Naive B cell (primary cell): ENCODE data around the gene KCNH6. TPM values are rescaled to one million over a fixed set of nuclear protein-coding genes. Genes with fewer than 3 reads are reported as not detected.
A peak's percentile ranks its signal among the peaks of the same experiment; 100 is the strongest.

ENCODE experiments used
- ATAC-seq, 2 donors: fragments of 150-1000 bp; cut with Tn5 transposase; 2 replicates each; pipeline ENCODE4 v1.10.0; 2021; ENCODE audit warnings: low read depth in 2 of 2, mild to moderate bottlenecking in 2 of 2, moderate library complexity in 2 of 2
- DNase-seq: peaks from one replicate; pipeline ENCODE4 v3.0.0; 2022
- H3K27ac Mint-ChIP-seq, 6 donors: one replicate each; pipeline ENCODE4 v1.8.0; 2020 to 2022; ENCODE audit warnings: mild to moderate bottlenecking in 6 of 6, mixed read lengths in 6 of 6, moderate library complexity in 5 of 6, inconsistent platforms in 2 of 6
- H3K27me3 Mint-ChIP-seq, 3 donors: one replicate each; pipeline ENCODE4 v1.8.0; 2021 to 2022; ENCODE audit warnings: mixed read lengths in 3 of 3, mild to moderate bottlenecking in 1 of 3
- H3K36me3 Mint-ChIP-seq, 2 donors: one replicate each; pipeline ENCODE4 v1.8.0; 2020 to 2022; ENCODE audit warnings: mixed read lengths in 2 of 2, inconsistent platforms in 1 of 2, mild to moderate bottlenecking in 1 of 2
- H3K4me1 Mint-ChIP-seq, 3 donors: one replicate each; pipeline ENCODE4 v1.8.0; 2020 to 2022; ENCODE audit warnings: mixed read lengths in 3 of 3, inconsistent platforms in 1 of 3, mild to moderate bottlenecking in 1 of 3, moderate library complexity in 1 of 3
- H3K4me3 Mint-ChIP-seq, 8 donors: one replicate each; pipeline ENCODE4 v1.8.0; 2020 to 2022; ENCODE audit warnings: mild to moderate bottlenecking in 8 of 8, mixed read lengths in 8 of 8, moderate library complexity in 8 of 8, inconsistent platforms in 2 of 8
- H3K9me3 Mint-ChIP-seq, 7 donors: one replicate each; pipeline ENCODE4 v1.8.0; 2020 to 2022; ENCODE audit warnings: mixed read lengths in 7 of 7, mild to moderate bottlenecking in 5 of 7, inconsistent platforms in 2 of 7, moderate library complexity in 1 of 7
- polyA plus RNA-seq, 6 donors: library from polyadenylated mRNA; unstranded; fragments of 300-500 nt; fragmentation: Illumina TruSeq; gene quantifications; one replicate each; pipeline ENCODE4 v1.2.3, GENCODE V29; 2021; ENCODE audit warnings: low read depth in 6 of 6

The KCNH6 gene
- polyA plus RNA-seq, 6 donors from 2014 or later, result not detected

DNA sequence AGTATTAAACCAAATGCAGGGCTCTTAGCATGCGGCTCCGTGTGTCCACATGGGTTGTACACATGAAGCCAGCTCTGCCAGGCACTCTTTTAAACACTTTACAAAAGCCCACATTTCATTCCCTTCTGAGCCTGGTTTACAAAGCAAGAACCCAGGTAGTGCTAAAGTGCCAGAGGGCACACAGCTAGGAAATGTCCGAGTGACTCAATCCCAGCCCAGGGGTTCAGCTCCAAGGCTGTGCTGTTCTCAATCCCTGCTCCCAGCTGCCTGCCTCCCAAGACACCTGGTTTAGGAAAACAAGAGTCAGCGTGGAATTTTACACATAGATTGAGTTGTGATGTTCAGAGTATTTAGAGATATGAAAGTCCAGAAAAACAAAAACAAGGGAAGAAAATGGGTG is 13.8 kb downstream of the KCNH6 start:
- peaks cover 21 to 66% (median 61%) of the 10 kb centered on the region in 3 donors for H3K27me3 Mint-ChIP-seq
- peak overlapping the region in 1 of 8 donors; percentile 7 for H3K4me3 Mint-ChIP-seq
- peaks cover 7 to 12% (median 11%) of the 10 kb centered on the region in 3 donors for H3K4me1 Mint-ChIP-seq
- H3K9me3 Mint-ChIP-seq, result no peaks in the 10 kb centered on the region
- H3K27ac Mint-ChIP-seq, result no peak overlapping the region
- no peak for ATAC-seq
- no peak for DNase-seq
- H3K36me3 Mint-ChIP-seq, result no peaks in the 10 kb centered on the region

DNA sequence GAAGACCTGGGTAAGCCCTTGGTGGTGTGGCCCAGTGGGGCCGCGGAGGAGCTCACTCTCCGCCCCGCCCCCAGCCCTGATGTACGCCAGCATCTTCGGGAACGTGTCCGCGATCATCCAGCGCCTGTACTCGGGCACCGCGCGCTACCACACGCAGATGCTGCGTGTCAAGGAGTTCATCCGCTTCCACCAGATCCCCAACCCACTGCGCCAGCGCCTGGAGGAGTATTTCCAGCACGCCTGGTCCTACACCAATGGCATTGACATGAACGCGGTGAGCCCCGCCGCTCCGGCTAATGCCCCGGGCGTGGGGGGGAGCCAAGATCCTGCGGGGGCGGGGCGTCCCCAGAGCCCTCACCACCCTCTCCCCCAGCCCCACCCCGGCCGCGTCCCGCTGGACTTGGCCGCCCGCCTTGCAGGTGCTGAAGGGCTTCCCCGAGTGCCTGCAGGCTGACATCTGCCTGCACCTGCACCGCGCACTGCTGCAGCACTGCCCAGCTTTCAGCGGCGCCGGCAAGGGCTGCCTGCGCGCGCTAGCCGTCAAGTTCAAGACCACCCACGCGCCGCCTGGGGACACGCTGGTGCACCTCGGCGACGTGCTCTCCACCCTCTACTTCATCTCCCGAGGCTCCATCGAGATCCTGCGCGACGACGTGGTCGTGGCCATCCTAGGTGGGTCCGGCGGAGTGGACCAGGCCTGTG is 15.0 kb downstream of the KCNH6 start:
- peak; percentile 50 to 62 for ATAC-seq
- no peak for DNase-seq
- Mint-ChIP-seq H3K4me1 (peaks cover 7 to 12% (median 11%) of the 10 kb centered on the region in 3 donors), H3K9me3 (no peaks in the 10 kb centered on the region), H3K4me3 (peak overlapping the region in 6 of 8 donors; percentile 62 to 75 (median 68)), H3K27ac (no peak overlapping the region), H3K36me3 (no peaks in the 10 kb centered on the region), H3K27me3 (peaks cover 21 to 66% (median 61%) of the 10 kb centered on the region in 3 donors)

DNA sequence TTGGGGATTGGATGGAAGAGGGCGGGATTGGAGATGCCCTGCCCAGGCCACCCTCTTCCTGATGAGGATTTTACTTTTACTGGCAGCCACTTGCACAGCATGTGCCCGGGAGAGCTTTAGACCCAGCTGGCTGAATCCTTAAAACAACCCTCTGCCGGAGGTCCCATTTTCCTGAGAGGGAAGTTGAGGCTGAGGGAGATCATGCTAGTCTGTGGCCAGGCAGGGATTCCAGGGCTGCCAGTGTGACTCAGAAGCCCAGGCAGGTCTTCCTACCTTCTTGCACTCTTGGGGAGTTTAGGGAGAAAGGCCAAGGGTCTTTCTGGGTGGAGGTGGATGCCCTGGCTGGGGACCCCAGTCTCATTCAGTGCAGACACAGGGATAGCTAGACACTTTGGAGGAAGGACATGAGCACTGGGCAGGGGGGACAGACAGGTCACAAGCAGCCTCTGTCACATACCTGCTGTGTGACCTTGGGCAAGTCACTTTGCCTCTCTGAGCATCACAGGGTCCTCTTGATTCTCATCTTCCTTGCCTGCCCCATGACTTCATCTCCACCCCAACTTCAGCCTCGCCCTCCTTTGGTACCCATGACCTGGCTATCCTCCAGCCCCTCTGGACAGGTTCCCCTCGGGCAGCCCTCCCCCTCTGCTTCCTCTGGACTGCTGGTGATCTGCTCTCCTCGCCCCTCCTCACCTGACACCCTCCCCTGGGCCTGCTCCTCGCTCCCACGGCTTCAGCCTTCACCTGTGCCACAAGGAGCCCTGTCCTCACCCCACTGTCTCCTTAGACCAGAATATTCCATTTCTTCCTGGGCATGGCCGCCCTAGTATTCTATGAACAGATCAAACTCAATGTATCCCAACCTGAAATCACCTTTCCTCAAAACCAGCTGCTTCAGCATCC is 15.8 kb downstream of the KCNH6 start:
- peaks cover 7 to 12% (median 11%) of the 10 kb centered on the region in 3 donors for H3K4me1 Mint-ChIP-seq
- no peak overlapping the region for H3K27ac Mint-ChIP-seq
- H3K36me3 Mint-ChIP-seq, result no peaks in the 10 kb centered on the region
- H3K4me3 Mint-ChIP-seq, result peak overlapping the region in 7 of 8 donors; percentile 9 to 75 (median 65)
- DNase-seq (no peak), ATAC-seq (no peak)
- H3K27me3 Mint-ChIP-seq, result peaks cover 21 to 62% (median 59%) of the 10 kb centered on the region in 3 donors
- H3K9me3 Mint-ChIP-seq, result no peaks in the 10 kb centered on the region

DNA sequence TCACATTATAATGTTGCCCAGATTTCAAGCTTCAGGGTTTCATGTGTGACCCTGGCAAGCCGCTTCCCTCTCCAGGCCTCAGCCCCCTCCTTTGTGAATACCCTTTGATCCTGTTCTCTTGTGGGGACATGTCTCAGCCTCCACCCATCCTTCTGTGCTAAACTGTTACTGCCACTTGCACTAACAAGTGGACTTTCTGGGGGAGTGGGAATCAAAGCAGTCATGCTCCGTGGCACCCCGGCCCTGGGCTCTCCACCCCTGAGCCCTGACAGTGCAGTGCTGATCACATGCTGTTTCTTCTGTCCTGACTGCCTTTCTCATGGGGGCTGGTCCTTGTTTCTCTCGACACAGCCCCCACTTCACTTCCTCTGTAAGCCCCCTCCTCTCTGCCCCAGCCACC is 17.4 kb downstream of the KCNH6 start:
- Mint-ChIP-seq H3K4me3 (peak overlapping the region in 1 of 8 donors; percentile 41), H3K27me3 (peaks cover 17 to 46% (median 43%) of the 10 kb centered on the region in 3 donors), H3K4me1 (peaks cover 4 to 12% (median 11%) of the 10 kb centered on the region in 3 donors), H3K27ac (no peak overlapping the region), H3K36me3 (no peaks in the 10 kb centered on the region), H3K9me3 (no peaks in the 10 kb centered on the region)
- ATAC-seq, result no peak
- DNase-seq, result no peak

DNA sequence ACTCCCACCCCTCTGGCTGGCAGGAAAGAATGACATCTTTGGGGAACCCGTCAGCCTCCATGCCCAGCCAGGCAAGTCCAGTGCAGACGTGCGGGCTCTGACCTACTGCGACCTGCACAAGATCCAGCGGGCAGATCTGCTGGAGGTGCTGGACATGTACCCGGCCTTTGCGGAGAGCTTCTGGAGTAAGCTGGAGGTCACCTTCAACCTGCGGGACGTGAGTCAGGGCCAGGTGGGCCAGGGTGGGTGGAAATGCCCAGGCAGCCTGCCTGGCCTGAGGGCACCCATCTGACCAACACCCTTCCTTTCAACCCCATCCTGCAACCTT is 19.0 kb downstream of the KCNH6 start:
- Mint-ChIP-seq H3K27ac (no peak overlapping the region), H3K36me3 (no peaks in the 10 kb centered on the region), H3K27me3 (peaks cover 14 to 37% (median 32%) of the 10 kb centered on the region in 3 donors), H3K9me3 (no peaks in the 10 kb centered on the region), H3K4me3 (no peak overlapping the region), H3K4me1 (peaks cover 4 to 12% (median 12%) of the 10 kb centered on the region in 3 donors)
- DNase-seq (no peak), ATAC-seq (no peak)

DNA sequence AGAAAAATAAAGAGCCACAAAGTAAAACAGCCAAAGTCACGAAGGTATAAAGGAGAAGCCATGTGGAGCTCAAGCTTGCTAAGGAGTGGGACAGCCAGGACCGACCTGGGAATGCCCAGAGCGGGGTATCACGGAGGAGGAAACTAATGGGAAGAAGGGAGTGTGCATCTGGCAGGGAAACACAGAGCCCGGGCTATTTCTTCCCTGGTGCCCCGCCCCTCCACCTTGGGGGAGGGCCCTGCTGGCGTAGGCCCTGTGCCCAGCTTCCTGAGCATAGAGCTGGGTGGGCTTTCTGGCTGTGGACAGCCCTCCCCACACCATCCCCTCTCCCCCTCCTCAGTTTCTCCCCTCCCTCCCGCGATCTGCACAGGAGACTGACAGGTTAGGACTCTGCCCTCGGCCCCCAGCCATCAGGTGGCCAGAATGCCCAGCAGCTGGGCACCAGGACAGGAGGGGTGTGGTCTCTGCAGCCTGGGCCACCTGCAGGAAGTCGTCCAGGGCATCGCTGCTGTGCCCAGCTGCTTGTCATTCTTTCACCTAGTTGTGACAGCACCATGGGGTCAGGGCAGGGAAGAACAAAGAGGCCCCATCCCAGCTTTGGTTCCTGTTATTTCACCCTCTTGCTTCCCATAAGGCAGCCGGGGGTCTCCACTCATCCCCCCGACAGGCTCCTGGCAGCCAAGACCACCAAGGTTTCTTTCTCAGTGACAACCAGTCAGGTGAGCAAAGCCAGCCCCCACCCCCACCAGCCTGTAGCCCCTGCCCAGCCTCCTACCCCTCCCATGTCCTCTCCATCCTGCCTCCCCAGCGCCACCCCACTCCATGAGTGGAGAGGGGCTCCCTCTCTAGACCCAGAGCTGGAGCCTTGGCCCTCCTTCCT is 20.0 kb downstream of the KCNH6 start:
- ATAC-seq, result no peak
- peaks cover 4 to 12% (median 11%) of the 10 kb centered on the region in 3 donors for H3K4me1 Mint-ChIP-seq
- DNase-seq, result no peak
- H3K9me3 Mint-ChIP-seq, result no peaks in the 10 kb centered on the region
- peaks cover 12 to 27% (median 25%) of the 10 kb centered on the region in 3 donors for H3K27me3 Mint-ChIP-seq
- H3K36me3 Mint-ChIP-seq, result no peaks in the 10 kb centered on the region
- no peak overlapping the region for H3K27ac Mint-ChIP-seq
- no peak overlapping the region for H3K4me3 Mint-ChIP-seq

DNA sequence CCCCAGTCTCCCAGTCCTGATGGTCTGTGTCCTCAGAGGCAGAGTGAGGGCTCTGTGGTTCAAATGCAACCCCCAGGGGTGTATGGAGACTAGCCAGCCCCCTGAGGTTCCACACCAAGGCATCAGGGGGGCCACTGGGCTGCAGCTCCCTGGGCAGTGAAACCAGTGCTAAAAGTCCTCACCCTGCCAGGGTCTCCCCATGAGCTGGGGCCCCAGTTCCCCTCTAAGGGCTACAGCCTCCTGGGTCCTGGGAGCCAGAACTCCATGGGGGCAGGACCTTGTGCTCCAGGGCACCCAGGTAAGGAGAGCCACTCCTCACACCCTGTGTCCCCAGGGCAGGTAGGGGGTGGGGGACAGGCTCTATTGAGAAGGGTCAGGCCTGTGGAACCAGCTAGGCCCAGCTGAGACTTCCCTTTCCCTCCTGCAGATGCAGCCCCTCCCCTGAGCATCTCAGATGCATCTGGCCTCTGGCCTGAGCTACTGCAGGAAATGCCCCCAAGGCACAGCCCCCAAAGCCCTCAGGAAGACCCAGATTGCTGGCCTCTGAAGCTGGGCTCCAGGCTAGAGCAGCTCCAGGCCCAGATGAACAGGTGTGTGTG is 20.8 kb downstream of the KCNH6 start:
- Mint-ChIP-seq H3K27me3 (peaks cover 10 to 20% (median 17%) of the 10 kb centered on the region in 3 donors), H3K27ac (no peak overlapping the region), H3K4me3 (no peak overlapping the region), H3K4me1 (peaks cover 0 to 7% (median 5%) of the 10 kb centered on the region in 3 donors), H3K9me3 (no peaks in the 10 kb centered on the region), H3K36me3 (no peaks in the 10 kb centered on the region)
- no peak for ATAC-seq
- DNase-seq, result no peak

DNA sequence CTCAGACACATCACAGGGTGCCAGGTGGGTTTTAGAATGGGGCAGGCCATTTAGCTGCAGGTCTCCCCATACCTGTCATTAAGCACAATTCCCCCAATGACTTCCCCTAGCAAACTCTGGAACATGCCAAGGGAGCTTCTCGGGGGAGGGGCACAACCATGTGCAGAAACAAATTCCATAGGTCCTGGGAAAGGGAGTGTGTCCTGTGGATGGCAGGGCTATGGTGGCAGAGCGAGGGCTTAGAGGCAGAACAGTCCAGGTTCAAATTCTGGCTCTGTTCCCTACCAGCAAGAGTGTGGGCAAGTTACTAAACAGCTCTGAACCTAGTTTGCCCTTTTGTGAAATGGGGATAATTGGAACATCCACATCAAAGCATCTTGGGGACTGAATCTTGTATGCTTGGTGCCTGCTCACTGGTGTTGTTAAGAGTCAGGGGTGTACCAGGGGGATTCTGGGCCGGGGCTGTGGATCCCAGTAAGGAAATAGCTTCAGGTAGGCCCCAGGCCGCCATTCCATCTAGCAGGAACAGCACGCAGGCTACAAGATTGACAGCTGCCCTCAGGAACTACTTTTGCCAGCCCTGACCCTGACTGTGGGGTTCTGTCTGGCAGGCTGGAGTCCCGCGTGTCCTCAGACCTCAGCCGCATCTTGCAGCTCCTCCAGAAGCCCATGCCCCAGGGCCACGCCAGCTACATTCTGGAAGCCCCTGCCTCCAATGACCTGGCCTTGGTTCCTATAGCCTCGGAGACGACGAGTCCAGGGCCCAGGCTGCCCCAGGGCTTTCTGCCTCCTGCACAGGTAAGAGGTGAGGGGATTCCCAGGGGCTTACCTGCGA is 21.5 kb downstream of the KCNH6 start:
- Mint-ChIP-seq H3K4me3 (no peak overlapping the region), H3K36me3 (no peaks in the 10 kb centered on the region), H3K27me3 (peaks cover 2 to 12% (median 10%) of the 10 kb centered on the region in 3 donors), H3K27ac (peak overlapping the region in 1 of 6 donors; percentile 69), H3K9me3 (no peaks in the 10 kb centered on the region), H3K4me1 (peaks cover 0 to 8% (median 5%) of the 10 kb centered on the region in 3 donors)
- DNase-seq (no peak), ATAC-seq (no peak)

DNA sequence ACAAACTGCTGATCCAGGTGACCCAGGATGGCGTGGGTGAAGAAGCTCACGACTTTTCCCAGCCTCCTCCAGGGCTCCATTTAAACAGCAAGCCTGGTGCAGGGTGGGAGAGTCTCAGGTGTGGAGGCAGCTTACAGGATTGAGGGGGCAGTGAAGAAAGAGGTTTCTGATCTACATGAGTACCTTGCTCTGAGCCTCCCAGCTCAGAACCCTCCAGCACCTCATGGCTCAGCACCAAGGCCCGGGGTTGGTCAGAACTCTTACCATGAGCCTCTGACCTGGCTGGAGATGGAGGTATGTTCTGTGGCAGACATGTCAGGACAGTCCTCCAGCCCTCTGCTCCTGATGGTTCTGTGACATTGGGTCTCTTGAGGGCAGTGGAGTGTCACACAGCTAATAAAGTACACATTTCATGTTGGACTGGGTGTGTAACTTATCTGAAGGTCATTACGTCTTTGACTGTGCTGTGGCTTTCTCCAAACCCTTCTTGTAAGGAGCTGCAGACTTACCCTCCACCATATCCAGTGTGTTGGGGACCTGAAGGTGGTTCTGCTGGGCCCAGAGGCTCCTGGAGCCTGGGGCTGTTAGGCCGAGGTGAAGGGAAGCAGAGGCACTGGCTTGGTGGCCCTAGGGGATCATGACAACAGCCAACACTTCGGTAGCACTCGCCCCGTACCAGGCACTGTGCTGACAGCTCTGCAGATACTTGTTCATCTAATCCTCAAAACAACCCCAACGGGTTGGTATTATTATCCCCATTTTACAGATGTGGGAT is 23.3 kb downstream of the KCNH6 start:
- Mint-ChIP-seq H3K9me3 (no peaks in the 10 kb centered on the region), H3K4me3 (peak overlapping the region in 1 of 8 donors; percentile 24), H3K4me1 (peaks cover 6 to 23% (median 10%) of the 10 kb centered on the region in 3 donors), H3K27me3 (no peaks in the 10 kb centered on the region), H3K27ac (no peak overlapping the region), H3K36me3 (no peaks in the 10 kb centered on the region)
- ATAC-seq, result no peak
- DNase-seq, result no peak

DNA sequence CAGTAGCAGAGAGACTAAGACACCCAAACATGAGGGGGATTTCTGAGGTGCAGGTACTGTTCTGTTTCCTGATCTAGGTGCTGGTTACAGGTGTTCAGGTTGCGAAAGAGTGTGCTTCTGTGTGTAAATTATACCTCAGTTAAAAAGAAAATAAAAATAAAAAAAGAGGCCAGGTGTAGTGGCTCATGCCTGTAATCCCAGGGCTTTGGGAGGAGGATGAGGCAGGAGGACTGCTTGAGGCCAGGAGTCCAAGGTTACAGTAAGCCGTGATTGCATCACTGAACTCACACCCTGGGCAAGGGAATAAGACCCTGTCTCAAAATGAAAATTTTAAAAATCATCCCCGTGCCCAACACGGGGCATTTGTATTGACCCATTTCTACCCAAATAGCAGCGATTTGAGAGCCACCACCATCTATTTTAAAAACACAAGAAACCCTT is 23.9 kb downstream of the KCNH6 start:
- H3K4me1 Mint-ChIP-seq, result peaks cover 10 to 29% (median 16%) of the 10 kb centered on the region in 3 donors
- peak overlapping the region in 2 of 6 donors; percentile 47 to 62 for H3K27ac Mint-ChIP-seq
- no peaks in the 10 kb centered on the region for H3K27me3 Mint-ChIP-seq
- H3K4me3 Mint-ChIP-seq, result peak overlapping the region in 2 of 8 donors; percentile 24 to 25
- no peak for DNase-seq
- no peaks in the 10 kb centered on the region for H3K36me3 Mint-ChIP-seq
- no peak for ATAC-seq
- H3K9me3 Mint-ChIP-seq, result no peaks in the 10 kb centered on the region

DNA sequence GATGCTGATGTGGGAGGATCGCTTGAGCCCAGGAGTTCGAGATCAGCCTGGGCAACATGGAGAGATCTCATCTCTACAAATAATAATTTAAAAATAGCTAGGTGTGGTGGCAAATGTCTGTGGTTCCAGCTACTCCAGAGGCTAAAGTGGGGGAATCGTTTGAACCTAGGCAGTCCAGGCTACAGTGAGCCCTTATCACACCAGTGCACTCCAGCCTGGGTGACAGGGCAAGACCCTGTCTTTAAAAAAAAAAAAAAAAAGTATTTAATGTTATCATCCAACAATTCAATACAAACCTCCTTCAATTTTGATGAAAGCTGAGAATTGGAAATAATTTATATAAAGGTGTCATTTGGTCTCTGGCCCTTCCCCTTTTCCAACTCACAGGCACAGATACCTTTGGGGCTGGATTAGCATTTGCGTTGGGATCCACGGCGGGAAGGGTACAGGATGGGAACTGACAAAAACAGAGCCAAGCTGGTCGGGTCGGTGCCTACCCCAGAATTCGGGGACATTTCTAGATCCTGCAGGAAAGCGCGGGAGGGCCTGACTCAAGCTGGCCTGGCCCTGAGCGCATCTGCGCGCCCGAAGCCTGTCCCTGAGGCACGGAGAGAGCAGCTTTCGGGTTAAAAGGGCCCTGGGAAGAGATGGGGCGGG is 26.3 kb downstream of the KCNH6 start:
- DNase-seq (no peak), ATAC-seq (peak; percentile 2 to 4)
- Mint-ChIP-seq H3K4me3 (peak overlapping the region; percentile 97 to 99 (median 98)), H3K36me3 (peaks cover 0 to 3% of the 10 kb centered on the region in 2 donors), H3K9me3 (no peaks in the 10 kb centered on the region), H3K27me3 (no peaks in the 10 kb centered on the region), H3K4me1 (peaks cover 28 to 52% (median 36%) of the 10 kb centered on the region in 3 donors), H3K27ac (peak overlapping the region; percentile 95 to 99 (median 98))
